SU-DHL-6 (cell line): Measurements from ENCODE around the gene PLCH1.

Source experiments
- EZH2phosphoT487 ChIP-seq: fragments of 200-600 bp; sonication (generic), shearing (Covaris generic); conservative IDR thresholded peaks from 2 replicates; pipeline ENCODE4 v1.6.1; 2018; ENCODE audit warnings: mild to moderate bottlenecking, antibody characterized with exemption, low read length, moderate library complexity, mixed read lengths
- TF ChIP-seq, protein P1 (sequence below): fragments of 200-600 bp; sonication (generic); IDR thresholded peaks from one replicate; pipeline ENCODE4 v1.5.1; 2017; ENCODE audit warnings: antibody characterized with exemption, mild to moderate bottlenecking, low read length, moderate library complexity; ENCODE audit not compliant: insufficient read depth, poor library complexity, severe bottlenecking

DNA sequence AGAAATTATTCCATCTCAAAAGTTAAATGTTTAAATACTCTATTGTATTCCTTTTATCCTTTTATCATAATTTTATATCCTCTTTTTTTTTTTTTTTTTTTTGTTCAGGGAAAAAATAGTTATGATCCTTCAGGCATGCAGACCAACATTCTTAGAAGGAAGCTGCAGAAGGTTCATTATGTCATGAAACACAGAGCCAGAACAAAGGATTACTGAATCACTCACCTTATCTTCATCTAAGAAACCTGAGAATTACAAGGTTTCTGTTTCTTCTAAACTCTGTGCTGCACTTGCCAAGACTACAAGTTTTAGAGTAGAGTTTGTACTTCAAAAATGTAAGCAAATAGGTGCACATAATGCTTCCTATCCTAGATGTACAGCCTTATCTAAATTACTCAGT is 3.3 kb downstream of the PLCH1 start:
- TF ChIP-seq, protein P1, sequence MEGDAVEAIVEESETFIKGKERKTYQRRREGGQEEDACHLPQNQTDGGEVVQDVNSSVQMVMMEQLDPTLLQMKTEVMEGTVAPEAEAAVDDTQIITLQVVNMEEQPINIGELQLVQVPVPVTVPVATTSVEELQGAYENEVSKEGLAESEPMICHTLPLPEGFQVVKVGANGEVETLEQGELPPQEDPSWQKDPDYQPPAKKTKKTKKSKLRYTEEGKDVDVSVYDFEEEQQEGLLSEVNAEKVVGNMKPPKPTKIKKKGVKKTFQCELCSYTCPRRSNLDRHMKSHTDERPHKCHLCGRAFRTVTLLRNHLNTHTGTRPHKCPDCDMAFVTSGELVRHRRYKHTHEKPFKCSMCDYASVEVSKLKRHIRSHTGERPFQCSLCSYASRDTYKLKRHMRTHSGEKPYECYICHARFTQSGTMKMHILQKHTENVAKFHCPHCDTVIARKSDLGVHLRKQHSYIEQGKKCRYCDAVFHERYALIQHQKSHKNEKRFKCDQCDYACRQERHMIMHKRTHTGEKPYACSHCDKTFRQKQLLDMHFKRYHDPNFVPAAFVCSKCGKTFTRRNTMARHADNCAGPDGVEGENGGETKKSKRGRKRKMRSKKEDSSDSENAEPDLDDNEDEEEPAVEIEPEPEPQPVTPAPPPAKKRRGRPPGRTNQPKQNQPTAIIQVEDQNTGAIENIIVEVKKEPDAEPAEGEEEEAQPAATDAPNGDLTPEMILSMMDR: no peak
- TF ChIP-seq EZH2phosphoT487: no peak
